AG20443 (cell line): ENCODE data around the gene CACNG6.

Experiments used
- DNase-seq: peaks from one replicate; pipeline ENCODE4 v3.0.0; 2012; ENCODE audit warnings: low spot score, mixed read lengths

The CACNG6 gene

GRCh38 chr19:54042989-54043388 lies 51.6 kb downstream of the CACNG6 start:
- DNase-seq: no peak

GRCh38 chr19:54045771-54046170 lies 54.3 kb downstream of the CACNG6 start:
- DNase-seq: no peak

GRCh38 chr19:54047616-54048015 lies 56.2 kb downstream of the CACNG6 start:
- DNase-seq: no peak
